Heart left ventricle (tissue), 16 donors: ENCODE measurements around the gene MAPK1IP1L. TPM values are rescaled to one million over a fixed set of nuclear protein-coding genes. Genes with fewer than 3 reads are reported as not detected.

Experiments
- ATAC-seq, 4 donors: fragments of 200-7000 bp; cut with Tn5 transposase; one replicate each; pipeline ENCODE4 v1.9.1; 2020 to 2022; ENCODE audit warnings: moderate library complexity in 4 of 4, mild to moderate bottlenecking in 3 of 4, moderate number of reproducible peaks in 1 of 4
- DNase-seq, 5 donors: peaks; one replicate each; pipeline ENCODE4 v3.0.0-alpha.2; 2020
- H3K27ac ChIP-seq, 12 donors: fragments of 200-600 bp; sonication (generic) in 4 of 12; one replicate each; pipeline versions ENCODE4 v1.5.0 to v1.8.0; 2016 to 2022; ENCODE audit warnings: mild to moderate bottlenecking in 2 of 12
- H3K27me3 ChIP-seq, 9 donors: fragments of 200-600 bp; sonication (generic) in 2 of 9; one replicate each; pipeline versions ENCODE4 v1.5.1 to v1.8.0; 2016 to 2022; ENCODE audit warnings: mild to moderate bottlenecking in 3 of 9
- H3K36me3 ChIP-seq, 9 donors: fragments of 200-600 bp; sonication (generic) in 2 of 9; one replicate each; pipeline versions ENCODE4 v1.5.0 to v1.8.0; 2018 to 2022; ENCODE audit warnings: mild to moderate bottlenecking in 2 of 9
- H3K4me1 ChIP-seq, 12 donors: fragments of 200-600 bp; sonication (generic) in 4 of 12; one replicate each; pipeline versions ENCODE4 v1.5.0 to v1.8.0; 2016 to 2022; ENCODE audit warnings: mild to moderate bottlenecking in 3 of 12
- H3K4me3 ChIP-seq, 12 donors: fragments of 200-600 bp; sonication (generic) in 4 of 12; one replicate each; pipeline versions ENCODE4 v1.5.0 to v1.8.0; 2017 to 2022; ENCODE audit warnings: mild to moderate bottlenecking in 9 of 12, moderate library complexity in 4 of 12
- H3K9me3 ChIP-seq, 12 donors: fragments of 200-600 bp; sonication (generic) in 4 of 12; one replicate each; pipeline versions ENCODE4 v1.5.0 to v1.8.0; 2016 to 2022; ENCODE audit warnings: mild to moderate bottlenecking in 1 of 12
- POLR2A ChIP-seq, 2 donors: fragments of 450-650 bp; IDR thresholded peaks; one replicate each; pipeline ENCODE4 v1.6.1; 2017; ENCODE audit warnings: antibody characterized with exemption in 2 of 2, mild to moderate bottlenecking in 2 of 2, moderate library complexity in 2 of 2
- WGBS, 4 donors: extraction: QIAGEN DNeasy Blood & Tissue Kit in 2 of 4; methylation state at CpG; one replicate each; pipeline versions ENCODE4 v1.1.5 to v1.1.7; 2013 to 2018; 5-methylcytosine and 5-hydroxymethylcytosine counted together
- intact Hi-C, 10 donors: fragments of 100-400 bp; cut with DNase I; formaldehyde crosslinking; loops; one replicate each; pipeline versions ENCODE4 v1.11.1 to v1.14.2; 2022
- long read RNA-seq, 3 donors: library from polyadenylated mRNA; unstranded; transcript quantifications; one replicate each; pipeline ENCODE4 v2.0.0, GENCODE V29; 2020 to 2021
- polyA plus RNA-seq, 2 donors: library from polyadenylated mRNA; stranded (reverse); fragments of 200-250 nt; gene quantifications; one replicate each; pipeline ENCODE4 v1.2.3, GENCODE V29; 2013
- total RNA-seq, 9 donors: library from RNA; depleted of rRNA in 2 of 9; stranded (reverse); fragments of >200 nt in 2 of 9; fragmentation: NEBNext Ultra II Directional in 3 of 9; extraction: Animal tissue kit (Norgen Biotek cat#: 25700) in 3 of 9; gene quantifications; one replicate each; pipeline versions ENCODE4 v1.1.0 to v1.2.4, GENCODE V29; 2016 to 2023
- TF ChIP-seq, protein P1 (sequence below), 12 donors: fragments of 200-600 bp; sonication (generic) in 4 of 12; IDR thresholded peaks; one replicate each; pipeline versions ENCODE4 v1.5.0 to v1.8.0; 2018 to 2022; ENCODE audit warnings: antibody characterized with exemption in 12 of 12, mild to moderate bottlenecking in 5 of 12
- donor health status: ischemic (EF 13 %, LVEDD 7.1; RV severe dilation, severe dysfunction).
- donor health status: healthy with polysubstance abuse.
- donor health status: DM: no; HTN: yes; CAD: no.
- donor health status: DM: no; HTN: no; CAD: no.
- donor health status: ischemic (EF 25% LVEDD 6.9; RV normal size, moderate dysfunction).
- donor health status: ischemic (EF 25% LVEDD 5.7; RV mildly dilated, moderate dysfunction).
- donor health status: healthy.
- donor health status: DM: yes; HTN: yes; CAD: no.
- donor health status: ischemic (EF 35%, LVEDD 5.7; RV mildly dilated, moderate dysfunction).
- donor health status: nonischemic (EF 11% LVEDD 7.7; RV severe dilation, severe dysfunction).
- donor health status: DM: yes; HTN: yes; CAD: no.
- donor health status: PGD.
- donor health status: ischemic (EF 29% LVEDD 5.4; RV normal size, mild dysfunction).
- donor health status: nonischemic (EF 23%, LVEDD 6.1; RV moderate dilation, normal function).

The MAPK1IP1L gene
- total RNA-seq: 100 to 1,000 TPM in 2 of 9 donors, 10 to 100 TPM in 7; 58.9 to 159 (median 80.1) TPM
- polyA plus RNA-seq: 10 to 100 TPM; 23.8 to 66.7 TPM
- long read RNA-seq, donor 1, partial matches to known transcripts: 27 of 55 reads
- long read RNA-seq, donor 1, other reads (novel, unspliced or antisense): 28 of 55 reads
- long read RNA-seq, donor 2, partial matches to known transcripts: 91 of 150 reads
- long read RNA-seq, donor 2, other reads (novel, unspliced or antisense): 59 of 150 reads
- long read RNA-seq, donor 3, partial matches to known transcripts: 32 of 72 reads
- long read RNA-seq, donor 3, other reads (novel, unspliced or antisense): 40 of 72 reads

DNA sequence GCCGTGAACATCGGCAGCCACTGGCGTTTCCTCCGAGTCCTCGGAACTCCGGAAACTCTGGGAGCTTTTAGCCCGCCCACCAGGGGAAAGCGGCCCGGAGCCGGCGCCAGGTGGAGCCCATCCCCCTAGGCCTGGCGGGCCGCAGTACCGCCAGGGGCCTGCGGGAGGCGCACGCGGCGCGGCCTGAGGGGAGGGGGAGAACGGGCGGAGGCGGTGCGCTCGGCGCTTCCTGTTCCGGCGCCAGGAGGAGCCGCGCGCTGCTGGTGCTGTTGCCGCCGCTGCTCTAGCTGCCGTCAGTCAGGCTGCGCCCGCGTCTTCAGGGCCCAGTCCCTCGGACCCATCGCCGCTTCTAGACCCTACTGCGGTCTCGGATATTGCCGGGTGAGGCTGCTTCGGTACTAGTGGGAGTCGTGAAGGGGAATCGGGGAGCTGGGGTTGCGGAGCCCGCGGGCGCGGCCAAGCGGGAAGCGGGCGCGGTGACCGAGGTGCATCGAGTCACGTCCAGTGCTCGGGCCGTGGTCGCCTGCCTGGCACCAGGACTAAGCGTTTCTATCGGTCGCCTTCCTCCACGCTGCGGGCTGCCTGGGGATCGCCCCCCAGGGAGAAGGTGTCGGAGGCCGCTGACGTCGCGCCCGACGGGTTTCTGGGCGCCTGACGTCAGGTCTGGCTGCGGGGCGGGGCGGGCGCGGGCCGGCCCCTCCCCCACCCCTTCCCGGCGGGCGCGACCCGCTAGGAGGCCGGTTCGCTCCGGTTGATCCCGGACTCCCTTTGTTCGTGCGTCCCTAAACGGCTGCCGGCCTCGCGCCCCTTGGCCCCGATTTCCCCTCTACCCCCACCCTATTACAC lies at the start of gene MAPK1IP1L:
Gene MAPK1IP1L, plus strand, starts transcription at position 225 of the 846 bp plus-strand sequence. CDS start 10,037 bp downstream, outside the sequence.
- no peaks in the 10 kb centered on the region for H3K9me3 ChIP-seq
- peak within 1 kb of the TSS; percentile 97 to 100 (median 100) for H3K27ac ChIP-seq
- peak; percentile 92 to 97 (median 94) for DNase-seq
- TF ChIP-seq, protein P1, sequence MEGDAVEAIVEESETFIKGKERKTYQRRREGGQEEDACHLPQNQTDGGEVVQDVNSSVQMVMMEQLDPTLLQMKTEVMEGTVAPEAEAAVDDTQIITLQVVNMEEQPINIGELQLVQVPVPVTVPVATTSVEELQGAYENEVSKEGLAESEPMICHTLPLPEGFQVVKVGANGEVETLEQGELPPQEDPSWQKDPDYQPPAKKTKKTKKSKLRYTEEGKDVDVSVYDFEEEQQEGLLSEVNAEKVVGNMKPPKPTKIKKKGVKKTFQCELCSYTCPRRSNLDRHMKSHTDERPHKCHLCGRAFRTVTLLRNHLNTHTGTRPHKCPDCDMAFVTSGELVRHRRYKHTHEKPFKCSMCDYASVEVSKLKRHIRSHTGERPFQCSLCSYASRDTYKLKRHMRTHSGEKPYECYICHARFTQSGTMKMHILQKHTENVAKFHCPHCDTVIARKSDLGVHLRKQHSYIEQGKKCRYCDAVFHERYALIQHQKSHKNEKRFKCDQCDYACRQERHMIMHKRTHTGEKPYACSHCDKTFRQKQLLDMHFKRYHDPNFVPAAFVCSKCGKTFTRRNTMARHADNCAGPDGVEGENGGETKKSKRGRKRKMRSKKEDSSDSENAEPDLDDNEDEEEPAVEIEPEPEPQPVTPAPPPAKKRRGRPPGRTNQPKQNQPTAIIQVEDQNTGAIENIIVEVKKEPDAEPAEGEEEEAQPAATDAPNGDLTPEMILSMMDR (IDR thresholded peaks at IDR 0.05): peak; percentile 99 to 100 (median 100)
- peak; percentile 80 to 93 for TF ChIP-seq POLR2A (IDR thresholded peaks at IDR 0.05)
- peaks cover 0 to 46% (median 32%) of the 10 kb centered on the region in 12 donors for H3K4me1 ChIP-seq
- no peaks in the 10 kb centered on the region for H3K27me3 ChIP-seq
- ATAC-seq: peak; percentile 89 to 98 (median 97)
- WGBS, 4 donors: 0 to 1% (median 0%) methylated on average over 14 to 98 of the region's 98 CpGs
- intact Hi-C loops: loop anchor here in 5 of 10 donors (1.0 to 5.0 kb wide), 4 partner anchors 24 to 86 kb away; partner anchors contain the start of genes SOCS4 (in 4 of the 5) and WDHD1 (in 4 of the 5)
- H3K36me3 ChIP-seq: peaks cover 0 to 23% (median 5%) of the 10 kb centered on the region in 9 donors
- H3K4me3 ChIP-seq: peak within 1 kb of the TSS; percentile 74 to 99 (median 92)

GRCh38 chr14:55005071-55005470 lies 46.4 kb upstream of the MAPK1IP1L start:
- TF ChIP-seq, protein P1 (IDR thresholded peaks at IDR 0.05): no peak
- TF ChIP-seq POLR2A (IDR thresholded peaks at IDR 0.05): no peak
- Histone ChIP-seq H3K4me3 (no peak overlapping the region), H3K4me1 (peaks cover 0 to 4% (median 0%) of the 10 kb centered on the region in 12 donors), H3K36me3 (peaks cover 0 to 26% (median 0%) of the 10 kb centered on the region in 9 donors), H3K27ac (no peak overlapping the region), H3K9me3 (no peaks in the 10 kb centered on the region), H3K27me3 (no peaks in the 10 kb centered on the region)
- intact Hi-C loops: no loop called here
- whole genome bisulfite sequencing, 4 donors: 74 to 82% (median 80%) methylated on average over 4 of the region's 4 CpGs
- no peak for ATAC-seq
- no peak for DNase-seq

DNA sequence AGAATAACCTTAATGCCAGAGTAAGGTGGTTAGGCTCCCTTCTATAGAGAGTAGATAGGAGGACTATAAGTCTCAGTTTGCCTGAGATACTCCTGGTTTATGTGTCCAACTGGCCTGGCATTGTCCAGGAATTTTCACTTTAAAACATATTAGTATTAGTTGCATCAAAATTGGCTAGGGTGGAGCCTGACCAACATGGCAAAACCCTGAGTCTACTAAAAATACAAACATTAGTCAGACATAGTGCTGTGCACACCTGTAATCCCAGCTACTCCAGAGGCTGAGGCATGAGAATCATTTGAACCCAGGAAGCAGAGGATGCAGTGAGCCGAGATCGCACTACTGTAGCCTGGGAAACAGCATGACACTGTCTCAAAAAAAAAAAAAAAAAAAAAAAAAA lies 36.4 kb upstream of the MAPK1IP1L start:
- H3K36me3 ChIP-seq: peaks cover 0 to 4% (median 0%) of the 10 kb centered on the region in 9 donors
- no peak for ATAC-seq
- no peaks in the 10 kb centered on the region for H3K4me1 ChIP-seq
- intact Hi-C loops: no loop called here
- H3K27me3 ChIP-seq: no peaks in the 10 kb centered on the region
- no peaks in the 10 kb centered on the region for H3K9me3 ChIP-seq
- H3K27ac ChIP-seq: no peak overlapping the region
- no peak overlapping the region for H3K4me3 ChIP-seq
- TF ChIP-seq, protein P1 (IDR thresholded peaks at IDR 0.05): no peak
- TF ChIP-seq POLR2A (IDR thresholded peaks at IDR 0.05): no peak
- DNase-seq: no peak
- WGBS, 4 donors: 60 to 90% (median 75%) methylated on average over 2 of the region's 2 CpGs
